ENCODE results near the gene CAMK1D. TPM values are rescaled to one million over a fixed set of nuclear protein-coding genes. Genes with fewer than 3 reads are reported as not detected.

The CAMK1D gene
- total RNA-seq, 1 experiment from 2014 or later: 10.2 TPM

DNA sequence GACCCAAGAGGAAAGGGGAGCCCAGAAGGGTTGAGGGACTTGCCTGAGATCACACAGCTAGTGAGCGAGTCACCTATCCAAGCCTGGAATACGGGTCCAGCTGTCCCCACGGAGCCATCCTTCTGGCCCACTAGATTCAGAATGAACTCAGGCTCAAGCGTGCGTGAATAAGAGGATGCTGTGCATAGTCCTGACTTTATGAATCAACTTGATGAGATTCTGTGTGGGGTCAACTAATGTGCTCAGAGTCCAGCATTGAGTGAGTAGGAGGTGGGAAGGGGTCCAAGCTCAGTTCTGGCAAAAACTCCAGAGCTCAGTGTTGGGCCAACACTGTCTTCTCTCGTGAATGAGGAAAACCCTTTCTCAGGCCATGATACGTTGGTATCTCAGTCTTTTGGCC, 41.4 kb downstream of the CAMK1D start:
- Mint-ChIP-seq H3K27me3 (ENCODE audit: low read depth) (no peaks in the 10 kb centered on the region), H3K27ac (no peak overlapping the region), H3K4me3 (no peak overlapping the region), H3K36me3 (no peaks in the 10 kb centered on the region), H3K4me1 (peaks cover 17% of the 10 kb centered on the region), H3K9me3 (no peaks in the 10 kb centered on the region; the same call in 1 of the 2 replicates)
- no peak for DNase-seq (ENCODE audit: low spot score)
- TF ChIP-seq ETV6 (CRISPR knock-in tag; IDR thresholded peaks at IDR 0.05): no peak
- TF ChIP-seq, protein P1, sequence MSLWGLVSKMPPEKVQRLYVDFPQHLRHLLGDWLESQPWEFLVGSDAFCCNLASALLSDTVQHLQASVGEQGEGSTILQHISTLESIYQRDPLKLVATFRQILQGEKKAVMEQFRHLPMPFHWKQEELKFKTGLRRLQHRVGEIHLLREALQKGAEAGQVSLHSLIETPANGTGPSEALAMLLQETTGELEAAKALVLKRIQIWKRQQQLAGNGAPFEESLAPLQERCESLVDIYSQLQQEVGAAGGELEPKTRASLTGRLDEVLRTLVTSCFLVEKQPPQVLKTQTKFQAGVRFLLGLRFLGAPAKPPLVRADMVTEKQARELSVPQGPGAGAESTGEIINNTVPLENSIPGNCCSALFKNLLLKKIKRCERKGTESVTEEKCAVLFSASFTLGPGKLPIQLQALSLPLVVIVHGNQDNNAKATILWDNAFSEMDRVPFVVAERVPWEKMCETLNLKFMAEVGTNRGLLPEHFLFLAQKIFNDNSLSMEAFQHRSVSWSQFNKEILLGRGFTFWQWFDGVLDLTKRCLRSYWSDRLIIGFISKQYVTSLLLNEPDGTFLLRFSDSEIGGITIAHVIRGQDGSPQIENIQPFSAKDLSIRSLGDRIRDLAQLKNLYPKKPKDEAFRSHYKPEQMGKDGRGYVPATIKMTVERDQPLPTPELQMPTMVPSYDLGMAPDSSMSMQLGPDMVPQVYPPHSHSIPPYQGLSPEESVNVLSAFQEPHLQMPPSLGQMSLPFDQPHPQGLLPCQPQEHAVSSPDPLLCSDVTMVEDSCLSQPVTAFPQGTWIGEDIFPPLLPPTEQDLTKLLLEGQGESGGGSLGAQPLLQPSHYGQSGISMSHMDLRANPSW (CRISPR knock-in tag; conservative IDR thresholded peaks at IDR 0.05; ENCODE audit: low read depth): no peak
- no peak for TF ChIP-seq SMAD3 (CRISPR knock-in tag; IDR thresholded peaks at IDR 0.05; ENCODE audit: borderline replicate concordance)
- TF ChIP-seq ZNF416 (CRISPR knock-in tag; IDR thresholded peaks at IDR 0.05): no peak
- no peak for TF ChIP-seq PRRX2 (CRISPR knock-in tag; IDR thresholded peaks at IDR 0.05)
- TF ChIP-seq, protein P2, sequence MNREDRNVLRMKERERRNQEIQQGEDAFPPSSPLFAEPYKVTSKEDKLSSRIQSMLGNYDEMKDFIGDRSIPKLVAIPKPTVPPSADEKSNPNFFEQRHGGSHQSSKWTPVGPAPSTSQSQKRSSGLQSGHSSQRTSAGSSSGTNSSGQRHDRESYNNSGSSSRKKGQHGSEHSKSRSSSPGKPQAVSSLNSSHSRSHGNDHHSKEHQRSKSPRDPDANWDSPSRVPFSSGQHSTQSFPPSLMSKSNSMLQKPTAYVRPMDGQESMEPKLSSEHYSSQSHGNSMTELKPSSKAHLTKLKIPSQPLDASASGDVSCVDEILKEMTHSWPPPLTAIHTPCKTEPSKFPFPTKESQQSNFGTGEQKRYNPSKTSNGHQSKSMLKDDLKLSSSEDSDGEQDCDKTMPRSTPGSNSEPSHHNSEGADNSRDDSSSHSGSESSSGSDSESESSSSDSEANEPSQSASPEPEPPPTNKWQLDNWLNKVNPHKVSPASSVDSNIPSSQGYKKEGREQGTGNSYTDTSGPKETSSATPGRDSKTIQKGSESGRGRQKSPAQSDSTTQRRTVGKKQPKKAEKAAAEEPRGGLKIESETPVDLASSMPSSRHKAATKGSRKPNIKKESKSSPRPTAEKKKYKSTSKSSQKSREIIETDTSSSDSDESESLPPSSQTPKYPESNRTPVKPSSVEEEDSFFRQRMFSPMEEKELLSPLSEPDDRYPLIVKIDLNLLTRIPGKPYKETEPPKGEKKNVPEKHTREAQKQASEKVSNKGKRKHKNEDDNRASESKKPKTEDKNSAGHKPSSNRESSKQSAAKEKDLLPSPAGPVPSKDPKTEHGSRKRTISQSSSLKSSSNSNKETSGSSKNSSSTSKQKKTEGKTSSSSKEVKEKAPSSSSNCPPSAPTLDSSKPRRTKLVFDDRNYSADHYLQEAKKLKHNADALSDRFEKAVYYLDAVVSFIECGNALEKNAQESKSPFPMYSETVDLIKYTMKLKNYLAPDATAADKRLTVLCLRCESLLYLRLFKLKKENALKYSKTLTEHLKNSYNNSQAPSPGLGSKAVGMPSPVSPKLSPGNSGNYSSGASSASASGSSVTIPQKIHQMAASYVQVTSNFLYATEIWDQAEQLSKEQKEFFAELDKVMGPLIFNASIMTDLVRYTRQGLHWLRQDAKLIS (CRISPR knock-in tag; IDR thresholded peaks at IDR 0.05; ENCODE audit: borderline replicate concordance): no peak
- TF ChIP-seq, protein P3, sequence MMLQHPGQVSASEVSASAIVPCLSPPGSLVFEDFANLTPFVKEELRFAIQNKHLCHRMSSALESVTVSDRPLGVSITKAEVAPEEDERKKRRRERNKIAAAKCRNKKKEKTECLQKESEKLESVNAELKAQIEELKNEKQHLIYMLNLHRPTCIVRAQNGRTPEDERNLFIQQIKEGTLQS (CRISPR knock-in tag; conservative IDR thresholded peaks at IDR 0.05): no peak
- TF ChIP-seq, protein P4, sequence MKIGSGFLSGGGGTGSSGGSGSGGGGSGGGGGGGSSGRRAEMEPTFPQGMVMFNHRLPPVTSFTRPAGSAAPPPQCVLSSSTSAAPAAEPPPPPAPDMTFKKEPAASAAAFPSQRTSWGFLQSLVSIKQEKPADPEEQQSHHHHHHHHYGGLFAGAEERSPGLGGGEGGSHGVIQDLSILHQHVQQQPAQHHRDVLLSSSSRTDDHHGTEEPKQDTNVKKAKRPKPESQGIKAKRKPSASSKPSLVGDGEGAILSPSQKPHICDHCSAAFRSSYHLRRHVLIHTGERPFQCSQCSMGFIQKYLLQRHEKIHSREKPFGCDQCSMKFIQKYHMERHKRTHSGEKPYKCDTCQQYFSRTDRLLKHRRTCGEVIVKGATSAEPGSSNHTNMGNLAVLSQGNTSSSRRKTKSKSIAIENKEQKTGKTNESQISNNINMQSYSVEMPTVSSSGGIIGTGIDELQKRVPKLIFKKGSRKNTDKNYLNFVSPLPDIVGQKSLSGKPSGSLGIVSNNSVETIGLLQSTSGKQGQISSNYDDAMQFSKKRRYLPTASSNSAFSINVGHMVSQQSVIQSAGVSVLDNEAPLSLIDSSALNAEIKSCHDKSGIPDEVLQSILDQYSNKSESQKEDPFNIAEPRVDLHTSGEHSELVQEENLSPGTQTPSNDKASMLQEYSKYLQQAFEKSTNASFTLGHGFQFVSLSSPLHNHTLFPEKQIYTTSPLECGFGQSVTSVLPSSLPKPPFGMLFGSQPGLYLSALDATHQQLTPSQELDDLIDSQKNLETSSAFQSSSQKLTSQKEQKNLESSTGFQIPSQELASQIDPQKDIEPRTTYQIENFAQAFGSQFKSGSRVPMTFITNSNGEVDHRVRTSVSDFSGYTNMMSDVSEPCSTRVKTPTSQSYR (CRISPR knock-in tag; IDR thresholded peaks at IDR 0.05): no peak
- TF ChIP-seq, protein P5, sequence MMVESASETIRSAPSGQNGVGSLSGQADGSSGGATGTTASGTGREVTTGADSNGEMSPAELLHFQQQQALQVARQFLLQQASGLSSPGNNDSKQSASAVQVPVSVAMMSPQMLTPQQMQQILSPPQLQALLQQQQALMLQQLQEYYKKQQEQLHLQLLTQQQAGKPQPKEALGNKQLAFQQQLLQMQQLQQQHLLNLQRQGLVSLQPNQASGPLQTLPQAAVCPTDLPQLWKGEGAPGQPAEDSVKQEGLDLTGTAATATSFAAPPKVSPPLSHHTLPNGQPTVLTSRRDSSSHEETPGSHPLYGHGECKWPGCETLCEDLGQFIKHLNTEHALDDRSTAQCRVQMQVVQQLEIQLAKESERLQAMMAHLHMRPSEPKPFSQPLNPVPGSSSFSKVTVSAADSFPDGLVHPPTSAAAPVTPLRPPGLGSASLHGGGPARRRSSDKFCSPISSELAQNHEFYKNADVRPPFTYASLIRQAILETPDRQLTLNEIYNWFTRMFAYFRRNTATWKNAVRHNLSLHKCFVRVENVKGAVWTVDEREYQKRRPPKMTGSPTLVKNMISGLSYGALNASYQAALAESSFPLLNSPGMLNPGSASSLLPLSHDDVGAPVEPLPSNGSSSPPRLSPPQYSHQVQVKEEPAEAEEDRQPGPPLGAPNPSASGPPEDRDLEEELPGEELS (CRISPR knock-in tag; IDR thresholded peaks at IDR 0.05): no peak
- no peak for TF ChIP-seq ELF4 (CRISPR knock-in tag; IDR thresholded peaks at IDR 0.05; ENCODE audit: low read depth)
- no peak for TF ChIP-seq NR3C1 (CRISPR knock-in tag; conservative IDR thresholded peaks at IDR 0.05; ENCODE audit: low read depth)
- TF ChIP-seq NFE2L1 (CRISPR knock-in tag; IDR thresholded peaks at IDR 0.05): no peak
- no peak for TF ChIP-seq TEAD4 (CRISPR knock-in tag; IDR thresholded peaks at IDR 0.05)
- ChIA-PET CTCF (interaction anchor here (0.6 to 1.2 kb wide), 2 partner anchors 134 to 266 kb away, joined by 4 to 5 read pairs; no protein-coding TSS in a partner anchor), POLR2A (no interaction called here)
- ATAC-seq: no peak

DNA sequence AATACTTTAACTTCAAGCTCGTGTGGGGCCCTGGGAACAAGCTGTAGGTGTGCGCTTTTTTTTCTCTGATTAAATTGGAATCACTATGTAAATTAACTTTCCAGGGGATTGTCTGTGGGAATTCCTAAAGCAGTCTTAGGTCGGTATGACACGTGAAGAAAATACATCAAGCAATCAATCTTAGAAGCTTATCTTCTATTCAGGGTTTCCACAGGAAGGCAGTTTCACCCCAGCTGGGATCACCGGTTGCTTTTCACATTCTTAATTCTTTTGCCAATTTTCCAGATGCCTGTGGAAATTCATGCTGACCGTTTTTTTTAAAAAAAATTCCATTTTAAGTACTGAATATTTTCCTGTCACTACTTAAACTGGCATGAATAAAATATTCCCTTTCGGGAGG, 41.9 kb downstream of the CAMK1D start:
- TF ChIP-seq, protein P6, sequence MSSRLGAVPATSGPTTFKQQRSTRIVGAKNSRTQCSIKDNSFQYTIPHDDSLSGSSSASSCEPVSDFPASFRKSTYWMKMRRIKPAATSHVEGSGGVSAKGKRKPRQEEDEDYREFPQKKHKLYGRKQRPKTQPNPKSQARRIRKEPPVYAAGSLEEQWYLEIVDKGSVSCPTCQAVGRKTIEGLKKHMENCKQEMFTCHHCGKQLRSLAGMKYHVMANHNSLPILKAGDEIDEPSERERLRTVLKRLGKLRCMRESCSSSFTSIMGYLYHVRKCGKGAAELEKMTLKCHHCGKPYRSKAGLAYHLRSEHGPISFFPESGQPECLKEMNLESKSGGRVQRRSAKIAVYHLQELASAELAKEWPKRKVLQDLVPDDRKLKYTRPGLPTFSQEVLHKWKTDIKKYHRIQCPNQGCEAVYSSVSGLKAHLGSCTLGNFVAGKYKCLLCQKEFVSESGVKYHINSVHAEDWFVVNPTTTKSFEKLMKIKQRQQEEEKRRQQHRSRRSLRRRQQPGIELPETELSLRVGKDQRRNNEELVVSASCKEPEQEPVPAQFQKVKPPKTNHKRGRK (CRISPR knock-in tag; IDR thresholded peaks at IDR 0.05; ENCODE audit: borderline replicate concordance): no peak
- TF ChIP-seq ZBTB21 (CRISPR knock-in tag; IDR thresholded peaks at IDR 0.05; ENCODE audit: borderline replicate concordance) (no peak), NFE2L1 (CRISPR knock-in tag; IDR thresholded peaks at IDR 0.05) (no peak)
- POLR2A ChIA-PET: no interaction called here

More for the DNA sequence above, 41.9 kb downstream of the CAMK1D start:
- no peak overlapping the region for H3K27ac Mint-ChIP-seq
- peaks cover 18% of the 10 kb centered on the region for H3K4me1 Mint-ChIP-seq
- no peaks in the 10 kb centered on the region for H3K36me3 Mint-ChIP-seq
- no peak for DNase-seq (ENCODE audit: low spot score)
- no peaks in the 10 kb centered on the region; the same call in 1 of the 2 replicates for H3K9me3 Mint-ChIP-seq
- no peak overlapping the region for H3K4me3 Mint-ChIP-seq
- CTCF ChIA-PET: interaction anchor here (1.2 kb wide), 1 partner anchor 265 kb away, joined by 4 read pairs; no protein-coding TSS in a partner anchor
- no peak for ATAC-seq
- no peaks in the 10 kb centered on the region for H3K27me3 Mint-ChIP-seq (ENCODE audit: low read depth)

All from WTC11 (cell line).